GM23248 (cell line): ENCODE results near the gene GET3.

ENCODE experiments used
- EZH2 ChIP-seq: fragments of 200-600 bp; sonication (generic); IDR thresholded peaks from 2 replicates; pipeline ENCODE4 v1.6.1; 2018; ENCODE audit warnings: antibody characterized with exemption, mild to moderate bottlenecking; ENCODE audit not compliant: insufficient read depth, poor library complexity, severe bottlenecking
- EZH2phosphoT487 ChIP-seq: fragments of 200-600 bp; sonication (generic); IDR thresholded peaks from 2 replicates; pipeline ENCODE4 v1.6.1; 2018; ENCODE audit warnings: antibody characterized with exemption, moderate library complexity, mild to moderate bottlenecking, low read depth; ENCODE audit not compliant: insufficient read depth

DNA sequence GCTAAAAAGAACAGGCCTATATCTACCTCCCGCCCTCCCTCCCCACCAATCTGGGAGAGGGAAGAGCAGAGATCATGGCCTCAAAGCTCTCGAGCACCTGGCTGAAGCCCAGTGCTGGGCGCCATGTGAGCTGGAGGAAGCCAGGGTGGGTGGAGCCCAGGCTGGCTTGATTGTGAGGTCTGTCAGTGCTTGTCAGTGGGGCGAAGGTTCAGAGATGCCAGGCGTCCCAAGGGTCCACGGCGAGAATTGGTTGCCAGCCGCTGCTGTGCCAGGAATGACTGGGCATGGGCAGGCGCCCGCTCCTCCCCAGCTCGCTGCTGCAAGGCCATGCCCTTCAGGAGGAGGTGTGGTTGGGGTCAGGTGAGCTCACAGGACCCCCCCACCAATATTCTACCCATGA lies 25.8 kb downstream of the GET3 start:
- TF ChIP-seq EZH2 (no peak), EZH2phosphoT487 (no peak)
